Mucosa of descending colon (tissue), 3 donors: ENCODE results near the gene CLDN24. TPM values are rescaled to one million over a fixed set of nuclear protein-coding genes. Genes with fewer than 3 reads are reported as not detected.

Experiments
- ATAC-seq: fragments of 200-7000 bp; cut with Tn5 transposase; one replicate; pipeline ENCODE4 v1.9.1; 2020; ENCODE audit warnings: mild to moderate bottlenecking, moderate library complexity
- DNase-seq, 3 donors: peaks; one replicate each; pipeline ENCODE4 v3.0.0-alpha.2; 2020
- H3K36me3 ChIP-seq: fragments of 200-600 bp; one replicate; pipeline ENCODE4 v1.8.0; 2021; ENCODE audit warnings: low read depth, mild to moderate bottlenecking
- H3K4me1 ChIP-seq: fragments of 200-600 bp; one replicate; pipeline ENCODE4 v1.8.0; 2021; ENCODE audit warnings: low read depth, mild to moderate bottlenecking
- H3K4me3 ChIP-seq: fragments of 200-600 bp; one replicate; pipeline ENCODE4 v1.8.0; 2021; ENCODE audit warnings: mild to moderate bottlenecking
- H3K9me3 ChIP-seq: fragments of 200-600 bp; one replicate; pipeline ENCODE4 v1.8.0; 2021; ENCODE audit warnings: mild to moderate bottlenecking
- intact Hi-C, 2 donors: fragments of 100-400 bp; cut with DNase I in 1 of 2; cut with micrococcal nuclease in 1 of 2; formaldehyde crosslinking; loops; one replicate each; pipeline versions ENCODE4 v1.11.0 to v1.11.1; 2022; cut with DNase I, micrococcal nuclease
- total RNA-seq, 3 donors: library from RNA; stranded (reverse); fragmentation: NEBNext Ultra II Directional in 2 of 3; extraction: Animal tissue kit (Norgen Biotek cat#: 25700) in 2 of 3; gene quantifications; one replicate each; pipeline versions ENCODE4 v1.2.1 to v1.2.4, GENCODE V29; 2021 to 2023
- TF ChIP-seq, protein P1 (sequence below): fragments of 200-600 bp; IDR thresholded peaks from one replicate; pipeline ENCODE4 v1.8.0; 2022; ENCODE audit warnings: antibody characterized with exemption, mild to moderate bottlenecking
- donor health status: DM: no; HTN: no; CAD: no; lungs with moderate emphysema.
- donor health status: DM: no; HTN: no; CAD: no.
- donor health status: DM: no; HTN: yes; CAD: no.

The CLDN24 gene
- total RNA-seq, 3 donors from 2014 or later: not detected

DNA sequence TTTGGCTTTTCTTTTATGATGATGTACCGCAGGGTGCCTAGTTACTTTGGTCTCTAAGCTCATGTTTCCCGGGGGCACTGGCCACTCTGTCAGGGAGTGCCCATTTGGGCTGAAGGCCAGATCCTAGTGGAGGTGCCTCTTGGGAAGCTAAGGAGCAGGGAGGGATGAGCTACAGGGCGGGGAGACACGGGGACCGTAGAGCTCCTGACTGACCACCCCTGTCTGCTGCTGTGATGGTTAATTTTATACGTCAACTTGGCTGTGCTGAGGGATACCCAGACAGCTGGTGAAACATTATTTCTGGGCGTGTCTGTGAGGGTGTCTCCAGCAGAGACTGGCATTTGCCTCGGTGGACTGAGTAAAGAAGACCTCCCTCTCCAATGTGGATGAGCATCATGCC lies 24.9 kb upstream of the CLDN24 start:
- peaks cover 5% of the 10 kb centered on the region for H3K4me1 ChIP-seq
- H3K9me3 ChIP-seq: no peaks in the 10 kb centered on the region
- TF ChIP-seq, protein P1, sequence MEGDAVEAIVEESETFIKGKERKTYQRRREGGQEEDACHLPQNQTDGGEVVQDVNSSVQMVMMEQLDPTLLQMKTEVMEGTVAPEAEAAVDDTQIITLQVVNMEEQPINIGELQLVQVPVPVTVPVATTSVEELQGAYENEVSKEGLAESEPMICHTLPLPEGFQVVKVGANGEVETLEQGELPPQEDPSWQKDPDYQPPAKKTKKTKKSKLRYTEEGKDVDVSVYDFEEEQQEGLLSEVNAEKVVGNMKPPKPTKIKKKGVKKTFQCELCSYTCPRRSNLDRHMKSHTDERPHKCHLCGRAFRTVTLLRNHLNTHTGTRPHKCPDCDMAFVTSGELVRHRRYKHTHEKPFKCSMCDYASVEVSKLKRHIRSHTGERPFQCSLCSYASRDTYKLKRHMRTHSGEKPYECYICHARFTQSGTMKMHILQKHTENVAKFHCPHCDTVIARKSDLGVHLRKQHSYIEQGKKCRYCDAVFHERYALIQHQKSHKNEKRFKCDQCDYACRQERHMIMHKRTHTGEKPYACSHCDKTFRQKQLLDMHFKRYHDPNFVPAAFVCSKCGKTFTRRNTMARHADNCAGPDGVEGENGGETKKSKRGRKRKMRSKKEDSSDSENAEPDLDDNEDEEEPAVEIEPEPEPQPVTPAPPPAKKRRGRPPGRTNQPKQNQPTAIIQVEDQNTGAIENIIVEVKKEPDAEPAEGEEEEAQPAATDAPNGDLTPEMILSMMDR: no peak
- no peak overlapping the region for H3K4me3 ChIP-seq
- DNase-seq (no peak), ATAC-seq (no peak)
- H3K36me3 ChIP-seq: no peaks in the 10 kb centered on the region
- intact Hi-C loops: no loop called here

DNA sequence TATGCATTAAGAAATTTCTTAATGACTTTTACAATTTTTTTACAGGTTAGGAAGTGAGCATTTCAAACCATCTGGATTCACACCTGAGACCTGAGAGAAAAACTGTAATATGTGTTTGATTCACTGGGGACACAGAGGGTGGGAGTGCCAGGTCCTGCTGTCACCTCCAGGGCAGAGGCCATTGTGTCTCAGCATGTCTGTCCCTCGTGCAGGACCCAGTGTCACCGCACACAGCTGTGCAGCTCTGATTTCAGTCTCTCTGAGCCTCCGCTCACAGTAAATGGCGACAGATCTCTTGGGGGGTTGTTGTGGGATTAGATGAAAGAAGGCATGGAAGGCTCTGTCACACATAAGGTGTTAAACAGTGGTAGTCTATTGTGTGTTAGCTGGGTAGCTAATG lies 23.0 kb upstream of the CLDN24 start:
- intact Hi-C loops: no loop called here
- TF ChIP-seq, protein P1: no peak

GRCh38 chr4:183344523-183345255 lies 22.5 kb upstream of the CLDN24 start:
- DNase-seq (no peak), ATAC-seq (no peak)
- Histone ChIP-seq H3K4me3 (no peak overlapping the region), H3K36me3 (no peaks in the 10 kb centered on the region), H3K9me3 (no peaks in the 10 kb centered on the region), H3K4me1 (peaks cover 5% of the 10 kb centered on the region)
- intact Hi-C loops: no loop called here
- TF ChIP-seq, protein P1: no peak

More for the DNA sequence above, 23.0 kb upstream of the CLDN24 start:
- Histone ChIP-seq H3K9me3 (no peaks in the 10 kb centered on the region), H3K4me1 (peaks cover 5% of the 10 kb centered on the region), H3K4me3 (no peak overlapping the region), H3K36me3 (no peaks in the 10 kb centered on the region)
- no peak for DNase-seq
- no peak for ATAC-seq

DNA sequence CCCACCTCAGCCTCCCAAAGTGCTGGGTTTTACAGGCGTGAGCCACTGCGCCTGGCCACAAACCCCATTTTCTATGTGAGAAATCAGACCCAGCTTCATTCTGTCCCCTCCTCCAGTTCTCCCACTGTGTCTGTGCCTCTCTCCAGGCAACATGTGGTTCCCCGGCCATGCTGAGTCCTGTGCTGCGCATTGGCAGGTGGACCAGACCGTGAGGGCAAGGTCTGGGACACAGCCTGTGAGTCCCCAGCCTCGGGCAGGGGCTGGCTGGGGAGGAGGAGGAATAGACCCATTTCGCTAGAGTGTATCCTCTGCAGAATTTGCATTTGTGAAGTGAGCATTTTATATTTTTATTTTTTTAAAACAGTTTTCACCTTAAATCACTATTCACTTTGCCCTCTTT lies 21.5 kb upstream of the CLDN24 start:
- intact Hi-C loops: no loop called here
- ATAC-seq (no peak), DNase-seq (no peak)
- Histone ChIP-seq H3K4me1 (peaks cover 5% of the 10 kb centered on the region), H3K4me3 (no peak overlapping the region), H3K9me3 (no peaks in the 10 kb centered on the region), H3K36me3 (no peaks in the 10 kb centered on the region)
- TF ChIP-seq, protein P1: no peak

DNA sequence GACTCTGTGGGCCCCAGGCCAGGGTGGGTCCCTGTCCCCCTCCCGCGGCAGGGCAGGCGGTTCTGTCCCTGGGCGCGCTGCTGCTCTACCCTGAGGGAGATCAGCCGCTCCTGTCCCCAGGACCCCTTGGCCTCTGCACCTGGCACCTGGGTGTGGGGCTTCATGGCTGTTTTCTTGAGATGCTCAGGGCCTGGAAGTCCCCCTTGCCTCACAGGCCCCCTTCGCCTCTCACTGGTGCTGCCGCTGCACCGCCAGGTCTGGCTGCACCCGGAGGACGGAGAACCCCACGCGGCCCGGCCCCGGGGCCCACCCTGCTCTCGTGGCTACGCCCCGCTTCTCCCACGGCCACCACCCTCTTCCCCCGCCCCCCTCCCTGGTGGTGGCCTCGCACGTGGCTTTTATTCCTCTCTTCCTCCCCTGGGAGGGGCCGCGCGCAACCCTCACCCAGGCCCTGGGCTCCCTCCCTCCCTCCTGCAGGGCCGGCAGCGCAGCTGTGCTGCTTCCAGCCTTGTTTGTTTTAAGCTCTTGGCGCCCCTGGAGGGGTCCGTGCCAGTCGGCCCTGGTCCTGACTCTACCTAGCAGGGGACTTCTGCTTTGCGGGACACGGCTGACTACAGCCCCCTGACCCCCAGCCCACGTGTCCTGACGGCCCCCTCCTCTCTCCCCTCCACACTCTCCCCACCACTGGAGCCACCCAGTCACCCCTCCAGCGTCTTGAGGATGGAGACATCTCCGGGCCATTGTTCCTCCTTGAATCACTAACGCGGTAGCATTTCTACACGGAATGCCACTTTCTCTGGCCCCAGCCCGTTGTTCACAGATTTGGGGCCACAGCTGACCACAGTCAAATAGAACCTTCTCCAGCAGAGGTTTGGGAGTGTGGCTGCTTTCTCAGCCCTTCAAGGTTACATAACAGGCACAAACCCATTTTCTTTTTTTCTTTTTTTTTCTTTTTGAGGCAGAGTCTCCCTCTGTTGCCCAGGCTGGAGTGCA lies 20.6 kb upstream of the CLDN24 start:
- peak; percentile 56 for ATAC-seq

More for the DNA sequence above, 20.6 kb upstream of the CLDN24 start:
- TF ChIP-seq, protein P1: no peak
- Histone ChIP-seq H3K4me1 (peaks cover 5% of the 10 kb centered on the region), H3K36me3 (no peaks in the 10 kb centered on the region), H3K4me3 (no peak overlapping the region), H3K9me3 (no peaks in the 10 kb centered on the region)
- intact Hi-C loops: no loop called here
- peak in 1 of 3 donors; percentile 7 for DNase-seq
